Measurements from ENCODE around the gene ADARB2.

ADARB2 gene

GRCh38 chr10:1153805-1154351 lies 583.4 kb downstream of the ADARB2 start:
- DNase-seq (ENCODE audit: low spot score): no peak

- no peak for DNase-seq (ENCODE audit: low spot score)
These were observed 584.0 kb downstream of the ADARB2 start for GRCh38 chr10:1153251-1153763.

GRCh38 chr10:1152386-1153250 lies 584.7 kb downstream of the ADARB2 start:
- no peak for DNase-seq (ENCODE audit: low spot score)

- DNase-seq (ENCODE audit: low spot score): no peak
These were observed 586.0 kb downstream of the ADARB2 start for GRCh38 chr10:1151076-1152033.

- no peak for DNase-seq (ENCODE audit: low spot score)
These were observed 586.7 kb downstream of the ADARB2 start for GRCh38 chr10:1150638-1150955.

GRCh38 chr10:1149793-1150637 lies 587.3 kb downstream of the ADARB2 start:
- no peak for DNase-seq (ENCODE audit: low spot score)

GRCh38 chr10:1148855-1149605 lies 588.3 kb downstream of the ADARB2 start:
- DNase-seq (ENCODE audit: low spot score): no peak

- no peak for DNase-seq (ENCODE audit: low spot score)
These were observed 589.5 kb downstream of the ADARB2 start for GRCh38 chr10:1147810-1148209.

- DNase-seq (ENCODE audit: low spot score): no peak
These were observed 594.7 kb downstream of the ADARB2 start for GRCh38 chr10:1142596-1142995.

GRCh38 chr10:1141701-1142100 lies 595.6 kb downstream of the ADARB2 start:
- no peak for DNase-seq (ENCODE audit: low spot score)

GRCh38 chr10:1141261-1141660 lies 596.1 kb downstream of the ADARB2 start:
- DNase-seq (ENCODE audit: low spot score): no peak

- no peak for DNase-seq (ENCODE audit: low spot score)
These were observed 598.8 kb downstream of the ADARB2 start for GRCh38 chr10:1138529-1138928.

GRCh38 chr10:1137499-1138163 lies 599.7 kb downstream of the ADARB2 start:
- no peak for DNase-seq (ENCODE audit: low spot score)

- no peak for DNase-seq (ENCODE audit: low spot score)
These were observed 601.1 kb downstream of the ADARB2 start for GRCh38 chr10:1136268-1136667.

GRCh38 chr10:1134156-1134555 lies 603.2 kb downstream of the ADARB2 start:
- DNase-seq (ENCODE audit: low spot score): no peak

- DNase-seq (ENCODE audit: low spot score): no peak
These were observed 603.8 kb downstream of the ADARB2 start for GRCh38 chr10:1133495-1134045.

GRCh38 chr10:1132584-1132983 lies 604.7 kb downstream of the ADARB2 start:
- no peak for DNase-seq (ENCODE audit: low spot score)

- no peak for DNase-seq (ENCODE audit: low spot score)
These were observed 606.1 kb downstream of the ADARB2 start for GRCh38 chr10:1130995-1131790.

- DNase-seq (ENCODE audit: low spot score): no peak
These were observed 607.1 kb downstream of the ADARB2 start for GRCh38 chr10:1130226-1130625.

Data from HuH-7.5 (cell line).